HCT116 (cell line): Measurements from ENCODE around the gene FHIT.

Experiments
- SRF ChIP-seq: IDR thresholded peaks from 2 replicates; pipeline ENCODE4 v1.6.1; 2012; ENCODE audit warnings: low read depth
- YY1 ChIP-seq: IDR thresholded peaks from 2 replicates; pipeline ENCODE4 v1.6.1; 2011; ENCODE audit warnings: low read length, low read depth, moderate library complexity, mild to moderate bottlenecking; ENCODE audit not compliant: insufficient replicate concordance; ENCODE audit errors: extremely low read depth

GRCh38 chr3:60788185-60788584, 463.1 kb downstream of the FHIT start:
- TF ChIP-seq YY1 (no peak), SRF (no peak)
